Measurements from ENCODE around the gene KRTAP10-9. TPM values are rescaled to one million over a fixed set of nuclear protein-coding genes. Genes with fewer than 3 reads are reported as not detected.

Gene KRTAP10-9
- total RNA-seq, 2 experiments from 2014 or later, result not detected

DNA sequence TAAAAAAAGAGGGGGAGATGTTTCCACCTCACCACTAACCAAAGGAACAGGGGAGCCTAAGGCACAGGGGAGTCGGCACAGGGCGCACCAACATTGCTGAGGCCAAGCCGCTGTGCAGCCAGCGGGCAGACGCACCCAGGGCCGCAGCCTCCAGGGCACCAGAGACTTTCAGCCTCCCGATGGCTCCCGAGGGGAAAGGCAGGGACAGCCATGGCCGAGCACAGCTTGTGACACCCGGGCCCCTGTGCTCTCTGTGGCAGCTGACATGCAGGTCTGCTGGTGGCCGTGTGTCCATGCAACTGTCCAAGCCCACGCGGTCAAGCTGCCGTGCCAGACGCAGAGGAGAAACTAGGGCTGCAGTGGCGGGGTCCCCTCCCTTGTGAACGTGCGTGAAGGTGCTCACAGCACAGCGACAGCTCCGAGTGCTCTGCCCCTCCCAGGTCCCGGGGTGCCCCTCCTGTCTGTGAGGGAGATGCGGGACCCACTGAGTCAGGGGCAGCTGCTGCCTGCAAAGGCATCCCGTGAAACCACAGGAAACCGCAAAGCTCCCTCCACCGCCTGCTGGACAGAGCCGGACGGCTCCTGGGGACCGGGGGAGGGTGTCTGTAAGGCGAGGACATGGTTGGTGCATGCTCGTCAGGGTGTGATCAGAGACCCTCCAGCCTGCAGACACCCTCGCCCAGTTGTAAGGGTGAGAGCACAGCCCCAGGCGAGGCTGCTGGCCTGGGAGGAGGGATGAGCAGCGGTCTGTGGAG lies 21.8 kb downstream of the KRTAP10-9 start:
- intact Hi-C loops (cut with DNase I, micrococcal nuclease), result no loop called here
- Histone ChIP-seq H3K4me3 (ENCODE audit: low read length) (no peak overlapping the region), H3K27ac (ENCODE audit: low read depth in 1 of 2, low read length in 2 of 2) (no peak overlapping the region), H3K9me3 (ENCODE audit: control insufficient read depth in 1 of 2, insufficient read depth in 1 of 2, low read length in 2 of 2) (peaks cover 14 to 19% of the 10 kb centered on the region in 2 experiments), H3K36me3 (ENCODE audit: insufficient read depth, low read length) (no peaks in the 10 kb centered on the region), H3K27me3 (ENCODE audit: control insufficient read depth in 1 of 2, insufficient read depth in 2 of 2, low read length in 2 of 2) (no peaks in the 10 kb centered on the region), H3K4me1 (ENCODE audit: insufficient read depth, low read length) (peaks cover 5% of the 10 kb centered on the region)
- TF ChIP-seq, protein P1, sequence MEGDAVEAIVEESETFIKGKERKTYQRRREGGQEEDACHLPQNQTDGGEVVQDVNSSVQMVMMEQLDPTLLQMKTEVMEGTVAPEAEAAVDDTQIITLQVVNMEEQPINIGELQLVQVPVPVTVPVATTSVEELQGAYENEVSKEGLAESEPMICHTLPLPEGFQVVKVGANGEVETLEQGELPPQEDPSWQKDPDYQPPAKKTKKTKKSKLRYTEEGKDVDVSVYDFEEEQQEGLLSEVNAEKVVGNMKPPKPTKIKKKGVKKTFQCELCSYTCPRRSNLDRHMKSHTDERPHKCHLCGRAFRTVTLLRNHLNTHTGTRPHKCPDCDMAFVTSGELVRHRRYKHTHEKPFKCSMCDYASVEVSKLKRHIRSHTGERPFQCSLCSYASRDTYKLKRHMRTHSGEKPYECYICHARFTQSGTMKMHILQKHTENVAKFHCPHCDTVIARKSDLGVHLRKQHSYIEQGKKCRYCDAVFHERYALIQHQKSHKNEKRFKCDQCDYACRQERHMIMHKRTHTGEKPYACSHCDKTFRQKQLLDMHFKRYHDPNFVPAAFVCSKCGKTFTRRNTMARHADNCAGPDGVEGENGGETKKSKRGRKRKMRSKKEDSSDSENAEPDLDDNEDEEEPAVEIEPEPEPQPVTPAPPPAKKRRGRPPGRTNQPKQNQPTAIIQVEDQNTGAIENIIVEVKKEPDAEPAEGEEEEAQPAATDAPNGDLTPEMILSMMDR (IDR thresholded peaks at IDR 0.05), result no peak
- Mint-ChIP-seq H3K27ac (no peak overlapping the region), H3K36me3 (ENCODE audit: low read depth) (peaks cover 2% of the 10 kb centered on the region), H3K9me3 (peaks cover 4% of the 10 kb centered on the region), H3K27me3 (no peaks in the 10 kb centered on the region), H3K4me3 (no peak overlapping the region), H3K4me1 (ENCODE audit: low read depth) (peaks cover 6% of the 10 kb centered on the region)
- POLR2A ChIA-PET, result no interaction called here
- DNase-seq (peak in 1 of 14 experiments; percentile 6), ATAC-seq (ENCODE audit: poor library complexity) (no peak)
- CTCF ChIA-PET, result no interaction called here

DNA sequence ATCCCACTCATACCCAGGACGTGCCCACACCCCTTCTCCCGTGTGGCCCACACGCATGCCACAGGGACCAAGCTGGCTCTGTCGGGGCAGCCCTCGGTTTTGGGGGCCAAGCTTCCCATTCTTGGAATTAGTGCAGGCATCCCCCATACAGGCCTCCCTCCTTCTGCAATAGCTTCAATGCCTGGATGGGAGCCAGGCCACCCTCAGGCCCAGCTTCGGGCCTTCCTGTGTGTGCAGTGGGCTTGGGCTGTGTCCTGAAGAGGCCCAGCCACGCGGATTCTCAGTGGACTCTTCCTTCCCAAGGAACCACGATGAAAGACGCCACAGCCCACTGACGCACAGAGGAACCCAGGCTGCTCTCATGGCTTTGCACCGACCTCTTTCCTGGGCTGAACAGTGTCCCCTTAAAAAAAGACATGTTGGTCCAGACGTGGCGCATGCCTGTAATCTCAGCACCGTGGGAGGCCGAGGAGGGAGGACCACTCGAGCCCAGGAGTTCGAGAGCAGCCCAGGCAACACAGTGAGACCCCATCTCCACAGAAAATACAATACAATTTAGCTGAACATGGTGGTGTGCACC lies 22.7 kb downstream of the KRTAP10-9 start:
- peaks cover 8% of the 10 kb centered on the region for H3K9me3 Mint-ChIP-seq
- no peak overlapping the region for H3K27ac ChIP-seq (ENCODE audit: low read depth in 1 of 2, low read length in 2 of 2)
- H3K4me3 Mint-ChIP-seq, result no peak overlapping the region
- ChIA-PET CTCF (no interaction called here), POLR2A (no interaction called here)
- H3K27me3 ChIP-seq (ENCODE audit: control insufficient read depth in 1 of 2, insufficient read depth in 2 of 2, low read length in 2 of 2), result no peaks in the 10 kb centered on the region
- no peak overlapping the region for H3K4me3 ChIP-seq (ENCODE audit: low read length)
- no peaks in the 10 kb centered on the region for H3K27me3 Mint-ChIP-seq
- peaks cover 15% of the 10 kb centered on the region for H3K4me1 Mint-ChIP-seq (ENCODE audit: low read depth)
- intact Hi-C loops (cut with DNase I, micrococcal nuclease), result loop anchor here in 1 of 2 experiments (5.0 kb wide), 1 partner anchor 32 kb away; no protein-coding TSS in a partner anchor
- no peak overlapping the region for H3K27ac Mint-ChIP-seq
- peaks cover 8% of the 10 kb centered on the region for H3K36me3 Mint-ChIP-seq (ENCODE audit: low read depth)
- peaks cover 5 to 25% of the 10 kb centered on the region in 2 experiments for H3K9me3 ChIP-seq (ENCODE audit: control insufficient read depth in 1 of 2, insufficient read depth in 1 of 2, low read length in 2 of 2)
- H3K36me3 ChIP-seq (ENCODE audit: insufficient read depth, low read length), result no peaks in the 10 kb centered on the region
- ATAC-seq (ENCODE audit: poor library complexity) (no peak), DNase-seq (peak in 1 of 14 experiments; percentile 5)
- H3K4me1 ChIP-seq (ENCODE audit: insufficient read depth, low read length), result peaks cover 14% of the 10 kb centered on the region
- TF ChIP-seq, protein P1 (IDR thresholded peaks at IDR 0.05), result no peak

DNA sequence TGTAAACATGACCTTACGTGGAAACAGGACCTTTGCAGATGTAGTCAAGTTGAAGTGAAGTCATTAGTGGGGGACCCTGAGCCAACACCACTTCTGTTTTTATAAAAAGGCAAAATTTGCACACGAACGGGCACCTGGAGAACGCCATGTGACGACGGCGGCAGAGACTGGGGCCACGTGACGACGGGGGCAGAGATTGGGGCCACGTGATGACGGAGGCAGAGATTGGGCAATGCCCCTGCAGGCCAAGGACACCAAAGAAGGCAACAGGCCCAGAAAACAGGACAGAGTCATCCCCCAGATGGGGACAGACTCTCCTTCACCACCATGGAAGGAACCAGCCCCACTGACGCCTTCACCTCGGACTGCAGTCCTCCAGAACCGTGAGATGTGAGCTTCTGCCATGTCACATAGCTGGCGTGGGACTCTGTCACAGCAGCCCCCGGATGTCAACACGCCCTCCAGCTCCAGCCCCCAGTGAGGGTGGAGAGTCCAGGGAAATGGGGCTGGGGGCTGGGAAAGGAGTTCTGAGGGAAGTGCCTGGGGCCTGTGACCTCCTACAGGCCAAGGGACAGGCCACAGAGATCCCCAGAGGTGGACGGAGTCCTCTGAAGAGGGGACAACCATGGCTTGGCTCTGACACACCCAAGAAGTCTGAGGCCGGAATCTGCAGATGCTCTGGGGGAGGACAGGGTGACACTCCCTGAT lies 23.5 kb downstream of the KRTAP10-9 start:
- ATAC-seq (ENCODE audit: poor library complexity) (no peak), DNase-seq (peak in 1 of 14 experiments; percentile 8)
- no peak overlapping the region for H3K27ac ChIP-seq (ENCODE audit: low read depth in 1 of 2, low read length in 2 of 2)
- TF ChIP-seq, protein P1 (IDR thresholded peaks at IDR 0.05), result no peak
- Mint-ChIP-seq H3K27me3 (no peaks in the 10 kb centered on the region), H3K4me3 (no peak overlapping the region), H3K9me3 (peaks cover 4% of the 10 kb centered on the region), H3K4me1 (ENCODE audit: low read depth) (peaks cover 17% of the 10 kb centered on the region), H3K27ac (no peak overlapping the region), H3K36me3 (ENCODE audit: low read depth) (peaks cover 8% of the 10 kb centered on the region)
- H3K36me3 ChIP-seq (ENCODE audit: insufficient read depth, low read length), result no peaks in the 10 kb centered on the region
- H3K9me3 ChIP-seq (ENCODE audit: control insufficient read depth in 1 of 2, insufficient read depth in 1 of 2, low read length in 2 of 2), result peaks cover 0 to 27% of the 10 kb centered on the region in 2 experiments
- H3K4me3 ChIP-seq (ENCODE audit: low read length), result no peak overlapping the region
- POLR2A ChIA-PET, result no interaction called here
- peaks cover 22% of the 10 kb centered on the region for H3K4me1 ChIP-seq (ENCODE audit: insufficient read depth, low read length)
- H3K27me3 ChIP-seq (ENCODE audit: control insufficient read depth in 1 of 2, insufficient read depth in 2 of 2, low read length in 2 of 2), result no peaks in the 10 kb centered on the region
- intact Hi-C loops (cut with DNase I, micrococcal nuclease), result loop anchor here in 1 of 2 experiments (5.0 kb wide), 1 partner anchor 33 kb away; no protein-coding TSS in a partner anchor
- CTCF ChIA-PET, result no interaction called here
